OCI-LY3 (cell line): ENCODE results near the gene KRTAP12-3.

ENCODE experiments used
- CTCF ChIP-seq: fragments of 200-600, 300-600 bp; sonication (generic); IDR thresholded peaks from 2 replicates; pipeline ENCODE4 v1.5.1; 2014; ENCODE audit warnings: antibody characterized with exemption, low read length, low read depth
- EZH2phosphoT487 ChIP-seq: fragments of 200-600 bp; shearing (Covaris generic); IDR thresholded peaks from 2 replicates; pipeline ENCODE4 v1.6.1; 2018; ENCODE audit warnings: antibody characterized with exemption, mixed run types, low read depth

GRCh38 chr21:44686843-44687561, 29.3 kb downstream of the KRTAP12-3 start:
- TF ChIP-seq CTCF, result no peak
- no peak for TF ChIP-seq EZH2phosphoT487
